Effector CD4-positive, alpha-beta T cell (primary cell): ENCODE results near the gene OTX2. TPM values are rescaled to one million over a fixed set of nuclear protein-coding genes. Genes with fewer than 3 reads are reported as not detected.

Experiments used
- DNase-seq: peaks from one replicate; pipeline ENCODE4 v3.0.0-alpha.2; 2020
- total RNA-seq: gene quantifications from one replicate; lab custom pipeline; 2026; lab: John Stamatoyannopoulos, UW

OTX2 gene
- total RNA-seq: not detected

DNA sequence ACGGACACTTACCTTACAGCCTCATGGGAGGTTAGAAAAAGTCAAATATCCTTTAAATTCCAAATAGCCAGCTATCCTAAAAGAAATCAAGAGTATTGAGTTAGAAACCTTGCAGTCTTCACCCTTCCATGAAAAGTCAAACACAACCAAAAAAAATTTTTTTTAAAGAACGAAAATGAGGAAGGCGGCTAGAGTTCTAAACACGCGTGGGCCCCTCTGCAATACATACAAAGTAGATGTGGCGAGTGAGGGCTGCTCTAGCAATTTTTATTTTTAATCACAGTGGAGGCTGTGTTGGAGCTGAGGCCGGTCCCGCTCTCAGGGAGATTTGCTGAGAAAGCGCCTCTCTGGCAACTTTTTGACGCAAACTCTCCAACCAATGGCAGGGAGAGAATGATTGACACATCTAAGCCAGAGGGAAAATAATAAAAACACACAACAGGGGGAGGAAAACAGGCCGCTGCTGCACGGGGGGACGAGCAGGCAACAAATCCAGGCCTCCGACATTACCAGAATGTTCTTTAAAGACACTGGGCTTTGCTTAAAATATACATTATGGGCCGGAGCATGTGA lies at the start of gene OTX2:
Gene OTX2, minus strand, starts transcription at position 333 of the 573 bp plus-strand sequence. CDS start 5,023 bp downstream, outside the sequence.
- no peak for DNase-seq

DNA sequence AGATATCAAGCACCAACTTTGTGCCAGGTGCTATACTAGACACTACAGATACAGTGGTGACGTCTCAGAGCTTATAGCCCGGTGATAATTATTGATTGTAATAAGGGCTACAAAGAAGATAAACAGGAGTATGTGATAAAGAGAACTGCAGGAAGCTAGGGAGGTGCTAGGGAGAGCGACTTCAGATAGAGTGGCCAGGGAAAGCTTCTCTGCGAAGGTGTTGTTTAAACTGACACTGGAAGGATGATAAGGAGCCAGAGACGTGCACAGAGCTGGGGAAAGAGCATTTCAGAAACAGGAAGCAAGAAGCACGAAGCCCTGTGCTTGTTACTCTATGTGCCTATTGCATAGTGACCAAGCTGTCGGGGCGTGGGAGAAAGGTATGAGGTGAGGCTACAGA lies 48.1 kb upstream of the OTX2 start:
- DNase-seq: no peak

DNA sequence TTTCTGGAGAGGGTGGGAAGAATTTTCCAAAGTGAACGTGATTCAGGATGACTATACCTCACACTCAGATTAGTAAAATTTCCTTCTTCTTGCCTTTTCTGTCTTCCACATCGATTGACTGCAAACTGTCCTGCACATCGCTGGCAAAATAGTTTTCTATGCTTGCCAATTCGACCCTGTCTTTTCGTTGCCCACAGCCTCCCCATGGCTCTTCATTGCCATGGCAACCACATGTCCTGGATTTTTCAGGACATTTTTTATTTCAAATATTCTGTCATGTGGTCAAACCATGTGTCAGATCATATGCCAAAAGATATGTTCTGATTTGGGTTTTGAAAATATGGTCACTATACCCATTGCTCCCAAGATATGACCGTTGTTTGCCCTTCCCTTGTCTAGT lies 46.9 kb upstream of the OTX2 start:
- DNase-seq: no peak

DNA sequence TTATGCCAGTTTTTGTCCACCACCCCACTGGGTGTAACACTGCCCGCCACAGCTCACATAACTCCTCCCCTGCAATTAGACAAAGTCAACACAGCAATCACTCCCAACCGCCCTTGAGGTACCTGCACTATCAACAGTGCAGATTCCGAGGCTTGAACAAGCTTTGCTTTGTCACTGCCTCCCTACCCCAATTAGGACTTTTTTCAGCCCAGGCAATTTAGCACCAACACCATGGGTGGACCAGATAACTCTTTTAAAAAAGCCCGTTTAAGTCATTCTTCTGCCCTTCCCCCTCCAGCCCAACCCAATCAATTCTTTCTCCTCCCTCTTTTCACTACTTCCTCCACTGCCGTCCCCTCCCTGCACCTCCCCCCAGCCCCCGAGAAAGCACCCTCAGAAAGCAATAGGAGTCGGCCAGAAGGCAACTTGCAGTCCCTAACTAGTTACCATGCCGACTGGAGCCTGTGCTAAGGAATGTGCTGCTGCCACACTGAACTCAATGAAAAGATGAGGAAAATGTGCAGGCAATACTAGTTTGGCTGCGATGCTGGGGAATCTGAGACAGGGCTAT lies 45.7 kb upstream of the OTX2 start:
- no peak for DNase-seq

DNA sequence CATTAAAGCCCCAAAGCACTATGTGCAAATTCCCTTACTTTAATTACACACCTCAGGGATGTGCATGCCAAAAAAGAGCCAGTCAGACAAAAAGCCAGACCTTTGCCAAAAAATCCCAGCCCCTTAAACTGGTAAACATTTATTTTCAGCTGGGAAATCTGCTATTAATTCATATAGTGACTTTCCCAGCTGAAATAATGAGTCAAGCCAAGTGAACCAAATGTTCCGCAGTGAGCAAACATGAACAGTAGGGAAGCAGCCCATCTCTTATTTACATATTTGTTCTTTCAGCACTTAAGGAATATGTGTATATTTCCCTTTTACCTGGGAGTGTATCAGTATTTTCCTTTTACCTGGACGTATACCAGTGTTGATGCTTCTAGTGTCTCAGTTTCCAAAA lies 44.0 kb upstream of the OTX2 start:
- no peak for DNase-seq

DNA sequence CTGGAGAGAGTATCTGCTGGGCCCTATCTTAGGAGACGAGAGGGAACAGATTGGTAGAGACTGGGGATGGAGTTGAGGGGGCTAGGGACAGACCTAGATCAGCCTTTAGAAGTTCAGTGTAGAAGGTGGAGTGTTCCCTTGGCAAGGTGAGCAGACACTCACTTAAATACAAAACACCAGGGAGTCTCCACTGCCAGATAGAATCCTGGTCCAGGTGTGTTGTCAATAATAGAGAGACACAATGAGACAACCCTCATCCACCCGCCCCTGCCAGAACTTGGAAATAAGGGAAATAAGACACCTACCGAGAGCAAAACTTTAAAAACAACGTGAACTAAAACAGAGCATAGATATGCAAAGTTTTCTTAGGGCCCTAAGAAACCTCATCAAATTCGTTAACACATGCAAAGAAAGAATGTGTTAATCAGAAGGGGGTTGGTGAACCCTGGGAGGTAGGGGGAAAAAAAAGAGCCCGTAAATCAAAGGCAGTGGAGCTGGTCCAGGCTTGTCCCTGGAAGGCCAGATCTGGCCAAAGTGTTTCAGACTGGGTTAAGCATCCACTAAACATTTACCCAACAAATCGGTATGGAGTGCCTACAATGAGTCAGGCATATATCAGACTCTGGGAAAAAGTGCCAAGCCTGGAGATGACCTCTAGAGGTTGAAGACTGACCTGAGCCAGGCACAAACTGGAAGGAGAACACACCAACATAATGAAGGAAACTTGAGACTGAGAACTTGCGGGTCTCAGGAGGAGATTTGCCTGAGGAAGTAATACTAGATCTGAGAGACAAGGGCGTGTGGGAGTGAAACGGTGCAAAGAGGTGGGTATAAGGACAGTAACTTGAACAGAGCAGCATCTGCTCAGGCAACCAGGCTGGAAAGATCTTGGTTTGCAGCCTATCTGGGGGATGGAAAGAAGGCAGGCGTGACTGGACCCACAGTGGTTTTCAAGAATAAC lies 37.0 kb upstream of the OTX2 start:
- DNase-seq: no peak

DNA sequence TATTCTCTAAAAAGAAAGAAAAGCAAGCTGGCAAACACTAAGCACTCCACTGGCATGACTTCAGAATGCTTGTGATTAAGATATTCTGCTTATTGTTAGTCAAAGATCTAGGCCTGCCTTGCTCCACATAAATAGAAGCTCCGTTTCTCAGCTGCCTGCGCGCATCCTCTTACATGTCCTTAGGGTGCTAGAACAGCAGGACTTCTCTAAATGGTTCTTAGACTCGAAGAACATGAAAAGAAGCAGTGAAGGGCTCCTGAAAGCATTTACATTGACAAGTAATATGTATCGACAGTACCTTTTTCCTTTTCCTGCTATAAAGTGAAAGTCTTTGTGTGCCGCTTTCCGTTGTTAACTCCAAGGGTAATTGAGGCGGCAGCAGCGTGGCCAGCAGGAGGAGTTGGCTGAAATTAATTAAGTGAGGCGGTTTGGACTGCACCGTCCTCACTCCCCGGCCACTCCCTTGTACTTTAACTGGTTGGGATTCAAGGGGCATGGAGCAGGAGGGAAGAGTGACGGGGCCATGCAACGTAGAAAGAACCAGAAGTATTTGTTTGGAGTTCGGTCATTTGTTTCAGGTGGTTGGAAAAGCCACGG lies 34.2 kb upstream of the OTX2 start:
- DNase-seq: no peak

DNA sequence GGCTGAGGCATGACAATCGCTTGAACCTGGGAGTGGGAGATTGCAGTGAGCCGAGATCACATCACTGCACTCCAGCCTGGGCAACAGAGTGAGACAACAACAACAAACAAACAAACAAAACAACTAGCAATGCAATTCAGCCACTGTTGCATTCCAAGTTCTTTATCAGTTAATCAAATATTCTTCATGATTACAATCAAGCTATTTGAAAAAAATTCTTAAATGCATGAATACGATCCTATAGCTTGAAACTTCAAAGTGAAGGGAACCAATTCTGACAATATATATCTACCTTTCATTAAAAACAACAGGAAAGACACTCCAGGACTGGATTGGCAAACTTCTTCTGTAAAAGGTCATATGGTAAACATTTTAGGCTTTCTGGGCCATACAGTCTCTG lies 31.3 kb upstream of the OTX2 start:
- DNase-seq: no peak

DNA sequence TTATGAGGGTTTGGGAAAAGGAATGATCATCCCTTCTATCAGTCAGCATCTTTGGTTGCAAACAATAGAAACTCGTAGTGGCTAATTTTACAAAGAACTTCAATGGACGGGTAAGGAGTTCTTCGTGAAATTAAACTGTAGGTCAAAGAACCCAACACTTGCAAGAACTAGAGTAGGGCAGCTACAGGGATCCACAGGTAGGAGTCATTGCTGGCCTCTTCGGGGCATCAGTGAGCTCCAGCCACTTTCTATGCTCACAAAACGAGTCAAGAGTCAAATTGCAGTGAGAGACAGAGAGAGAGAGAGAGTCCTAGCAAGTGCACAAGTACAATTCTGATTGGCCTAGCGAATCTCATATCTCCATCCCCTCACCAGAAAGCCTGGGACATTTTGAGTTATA lies 29.9 kb upstream of the OTX2 start:
- DNase-seq: no peak

DNA sequence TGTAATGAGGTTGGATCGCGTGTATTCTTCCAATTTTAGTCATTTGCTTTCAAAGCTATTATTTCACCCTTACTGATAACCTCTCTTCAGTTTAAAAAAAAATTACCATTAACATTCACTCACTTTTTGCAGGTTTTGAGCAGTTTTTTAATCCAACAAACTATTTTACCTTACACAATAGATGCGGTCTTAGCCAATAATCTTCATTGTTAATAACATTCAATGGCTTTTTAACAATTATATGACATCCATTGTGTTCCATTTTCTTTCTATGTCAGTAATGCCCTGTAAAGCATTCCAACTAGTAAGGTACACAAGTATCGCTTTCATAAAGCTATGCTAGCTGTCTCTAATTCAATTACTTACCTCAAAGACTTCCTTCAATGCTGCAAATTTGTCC lies 18.9 kb upstream of the OTX2 start:
- no peak for DNase-seq

DNA sequence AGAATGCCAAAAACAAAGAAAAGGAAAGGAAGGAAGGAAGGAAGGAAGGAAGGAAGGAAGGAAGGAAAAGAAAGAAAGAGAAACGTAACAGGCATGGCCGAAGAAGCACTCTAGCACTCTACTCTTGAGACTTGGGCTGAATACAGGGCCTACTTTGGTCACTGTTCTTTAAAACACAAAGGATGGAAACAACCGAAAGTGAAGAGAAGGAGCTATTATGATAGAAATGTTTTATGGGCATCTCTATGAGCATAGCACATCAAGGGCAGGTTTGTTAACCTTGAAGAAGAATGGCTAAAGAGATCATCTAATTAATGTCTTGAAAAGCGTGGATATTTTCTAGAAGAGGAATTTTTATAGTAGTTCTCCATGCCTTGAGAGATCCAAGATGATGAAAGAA lies 15.9 kb upstream of the OTX2 start:
- no peak for DNase-seq

DNA sequence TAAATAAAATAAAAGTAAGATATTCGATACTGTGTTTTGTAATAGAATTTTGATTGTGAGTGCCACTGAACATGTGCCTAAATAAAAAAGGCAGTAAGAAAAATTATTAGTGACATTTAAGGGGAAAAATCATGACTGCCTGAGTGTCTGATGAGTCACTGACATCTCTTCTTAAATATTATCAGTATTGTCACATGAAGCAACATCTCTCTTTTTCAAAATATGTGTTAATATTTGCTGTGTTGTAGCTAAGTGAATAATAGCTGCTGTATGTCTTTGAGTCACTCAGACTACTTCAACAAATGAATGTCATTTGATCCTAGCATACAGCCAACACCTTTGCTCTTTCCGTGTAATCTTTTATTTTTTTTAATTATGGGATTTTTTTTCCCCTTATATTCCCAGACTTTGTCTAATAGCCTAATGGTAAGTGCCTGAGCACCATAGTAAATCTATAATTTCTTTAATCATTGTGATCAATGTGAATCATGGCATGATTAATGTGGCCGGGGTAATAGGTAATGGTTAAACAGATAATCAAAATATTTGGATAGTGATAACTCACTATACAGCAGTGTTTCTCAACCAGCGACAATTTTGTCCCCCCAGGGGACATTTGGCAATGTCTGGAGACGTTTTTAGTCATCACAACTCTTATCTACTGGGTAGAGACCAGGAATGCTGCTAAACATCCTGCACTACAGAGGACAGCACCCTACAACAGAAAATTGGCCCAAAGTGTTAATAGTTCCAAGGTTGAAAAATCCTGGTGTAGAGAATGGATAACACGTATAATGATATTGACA lies 11.7 kb upstream of the OTX2 start:
- no peak for DNase-seq

DNA sequence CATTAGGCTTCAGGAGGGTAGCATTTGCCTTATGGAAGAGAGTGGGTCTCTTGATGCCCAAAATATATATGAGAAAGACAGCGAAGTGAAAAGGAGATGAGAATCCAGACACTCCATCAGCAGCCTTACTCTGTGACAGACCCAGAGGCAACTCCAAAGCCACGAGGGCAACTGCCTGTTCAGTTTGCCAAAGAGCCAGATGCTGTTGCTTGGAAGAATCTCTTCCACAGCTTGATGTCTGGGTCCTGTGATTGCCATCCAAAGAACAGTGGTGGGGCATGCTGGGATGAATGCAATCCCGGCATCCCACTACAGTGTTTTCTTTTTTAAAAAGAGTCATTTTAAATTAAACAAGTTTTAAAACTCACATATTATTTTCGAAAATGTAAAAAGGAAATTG lies 10.9 kb upstream of the OTX2 start:
- no peak for DNase-seq

DNA sequence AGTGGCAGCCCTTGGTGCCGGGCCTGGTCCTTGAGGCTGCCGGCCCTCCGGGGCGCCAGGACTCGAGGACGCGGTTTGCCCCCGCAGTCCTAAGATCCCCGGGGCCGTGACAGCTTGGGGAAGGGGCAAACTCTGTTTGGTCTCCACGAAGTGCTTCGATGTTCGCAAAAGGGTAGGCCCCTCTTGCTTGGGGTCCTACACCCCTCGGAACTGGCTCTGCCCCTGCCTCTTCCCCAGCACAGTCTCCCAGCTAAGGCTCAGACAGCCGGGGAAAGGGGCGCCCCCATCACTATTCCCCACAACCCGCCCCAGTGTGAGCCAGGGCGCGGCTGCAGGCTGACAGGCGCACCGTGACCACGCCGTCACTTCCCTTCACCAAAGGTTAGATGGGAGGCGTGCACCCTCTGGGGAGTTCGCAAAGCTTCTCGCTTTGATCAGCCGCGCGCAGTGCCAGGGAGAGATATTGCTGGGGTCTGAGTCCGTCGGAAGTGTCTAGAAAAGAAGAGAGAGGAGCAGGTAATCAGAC lies 7.2 kb upstream of the OTX2 start:
- no peak for DNase-seq

DNA sequence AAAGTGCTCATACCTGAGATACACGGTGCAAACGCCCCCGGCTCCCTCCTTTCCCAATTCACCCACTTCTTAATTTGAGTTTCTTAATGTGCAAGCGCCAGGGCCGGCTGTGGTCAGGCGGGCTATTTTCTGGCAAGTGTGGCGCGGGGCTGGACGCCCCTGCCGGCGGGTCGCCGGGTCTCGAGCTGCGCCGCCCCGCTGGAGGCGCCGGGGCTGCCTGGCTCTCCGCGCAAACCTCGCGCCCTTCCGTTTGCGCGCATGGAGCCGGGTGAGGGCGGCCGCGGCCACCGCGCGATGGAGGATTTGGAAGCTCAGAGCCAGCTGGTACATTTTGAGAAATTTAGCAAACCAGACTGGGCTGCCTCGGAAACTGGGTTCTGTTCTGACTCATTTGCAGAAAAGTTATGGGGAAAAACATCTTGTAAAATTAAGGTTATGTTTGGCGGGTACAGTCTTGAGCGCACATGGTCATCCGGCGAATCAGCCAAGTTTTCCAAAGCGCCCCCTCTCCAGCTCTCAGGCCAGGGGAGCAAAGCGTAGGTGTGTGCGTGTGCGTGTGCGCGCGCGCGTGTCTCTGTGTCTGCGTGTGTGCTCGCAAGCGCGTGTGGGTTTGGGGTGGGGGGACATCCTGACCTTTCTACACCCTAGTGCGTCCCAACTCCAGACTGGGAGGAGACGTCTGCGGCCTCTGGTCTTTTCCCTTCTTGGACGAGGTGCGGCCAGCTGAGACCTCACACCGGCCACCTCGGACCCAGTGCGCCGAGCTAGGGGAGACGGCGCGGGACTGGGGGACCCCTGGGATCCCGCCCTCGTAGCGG lies 6.5 kb upstream of the OTX2 start:
- DNase-seq: no peak

DNA sequence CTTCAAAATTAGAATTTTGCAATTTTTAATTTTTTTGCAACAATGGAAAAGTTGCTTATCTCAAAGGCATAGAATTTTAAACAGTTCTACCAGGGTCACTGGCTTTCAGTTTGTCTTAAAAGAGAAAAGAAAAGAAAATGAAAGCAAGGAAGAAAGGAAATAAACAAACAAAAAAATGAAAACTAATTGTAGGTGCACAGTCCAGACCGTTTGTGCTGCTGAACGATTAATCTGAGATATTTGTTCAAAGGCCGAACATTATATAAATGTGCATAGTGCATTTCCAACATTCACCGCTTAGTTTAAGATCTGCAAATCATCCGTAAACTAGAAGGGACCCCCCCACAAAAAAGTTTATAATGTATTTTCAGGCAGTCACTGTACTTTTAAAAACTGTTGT lies 5.5 kb upstream of the OTX2 start:
- no peak for DNase-seq

DNA sequence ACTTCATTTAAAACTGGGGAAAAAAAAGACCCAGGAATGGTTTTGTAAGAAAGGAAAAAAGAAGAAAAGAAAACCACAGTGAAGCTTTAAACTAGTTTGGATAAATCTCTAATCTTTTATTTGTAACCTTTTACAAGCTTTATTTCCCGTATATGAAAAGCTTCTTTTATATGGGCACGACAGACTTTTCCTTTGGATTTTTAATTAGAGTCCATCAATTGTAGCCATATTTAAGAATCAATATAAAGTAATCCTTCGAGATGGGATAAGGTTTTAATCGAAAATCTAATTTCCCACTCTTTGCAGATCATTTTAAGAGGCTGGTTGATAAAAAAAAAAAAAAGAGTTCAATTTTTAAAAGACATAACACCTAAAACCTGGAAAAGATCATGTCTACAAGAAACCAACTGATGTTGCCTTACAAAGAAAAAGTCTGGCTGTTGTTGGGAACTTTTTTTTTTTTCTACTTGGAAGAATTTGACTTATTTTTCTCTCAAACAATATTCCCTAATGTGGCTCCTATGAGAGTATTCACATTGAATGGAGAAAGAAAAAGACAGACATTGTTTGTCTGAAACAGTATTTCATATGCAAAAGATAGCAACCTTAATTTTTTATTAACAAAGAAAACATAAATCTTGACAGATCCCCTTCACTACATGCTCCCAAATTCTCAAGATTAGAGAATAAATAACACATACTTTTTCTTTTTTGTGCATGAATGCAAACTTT lies 4.9 kb upstream of the OTX2 start:
- no peak for DNase-seq

DNA sequence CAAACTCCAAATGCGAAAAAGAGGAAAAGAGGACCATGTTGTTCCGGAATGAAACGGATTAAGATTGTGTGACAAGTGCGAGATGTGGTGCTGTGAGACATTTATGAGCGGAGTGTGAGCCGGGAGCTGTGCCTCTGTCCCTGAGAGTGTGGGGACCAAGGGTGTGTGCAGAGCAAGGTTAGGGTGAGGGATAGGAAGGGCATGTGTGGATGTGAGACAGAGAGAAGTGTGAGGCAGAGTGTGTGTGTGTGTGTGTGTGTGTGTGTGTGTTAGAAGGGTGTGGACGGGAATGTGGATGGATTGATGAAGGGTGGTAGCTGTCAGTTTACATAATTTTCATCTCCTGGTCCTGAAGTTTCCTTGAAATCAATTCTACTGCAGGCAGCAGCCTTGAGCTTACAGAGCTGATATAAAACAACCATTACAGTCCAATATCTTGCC lies 4.3 kb upstream of the OTX2 start:
- DNase-seq: no peak

DNA sequence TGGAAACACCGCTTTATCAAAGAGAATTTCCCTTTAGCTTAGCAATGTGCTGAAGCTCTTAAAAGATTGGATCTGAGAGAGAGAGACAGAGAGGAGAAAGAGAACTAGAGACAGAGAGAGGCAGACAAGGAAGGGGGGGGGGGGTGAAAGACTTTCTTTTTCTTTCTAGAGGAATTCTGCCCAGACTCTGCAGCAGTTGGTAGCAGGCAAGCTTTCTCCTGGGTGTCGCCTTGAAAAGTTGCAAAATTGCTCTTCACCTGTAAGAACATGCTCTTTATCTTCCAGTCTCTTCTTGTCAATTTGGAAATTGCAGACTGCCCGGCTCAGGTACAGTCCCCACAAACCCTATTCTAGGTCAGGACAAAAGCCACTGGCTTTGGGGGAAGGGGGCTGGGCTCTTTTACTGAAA lies 2.9 kb upstream of the OTX2 start:
- no peak for DNase-seq

DNA sequence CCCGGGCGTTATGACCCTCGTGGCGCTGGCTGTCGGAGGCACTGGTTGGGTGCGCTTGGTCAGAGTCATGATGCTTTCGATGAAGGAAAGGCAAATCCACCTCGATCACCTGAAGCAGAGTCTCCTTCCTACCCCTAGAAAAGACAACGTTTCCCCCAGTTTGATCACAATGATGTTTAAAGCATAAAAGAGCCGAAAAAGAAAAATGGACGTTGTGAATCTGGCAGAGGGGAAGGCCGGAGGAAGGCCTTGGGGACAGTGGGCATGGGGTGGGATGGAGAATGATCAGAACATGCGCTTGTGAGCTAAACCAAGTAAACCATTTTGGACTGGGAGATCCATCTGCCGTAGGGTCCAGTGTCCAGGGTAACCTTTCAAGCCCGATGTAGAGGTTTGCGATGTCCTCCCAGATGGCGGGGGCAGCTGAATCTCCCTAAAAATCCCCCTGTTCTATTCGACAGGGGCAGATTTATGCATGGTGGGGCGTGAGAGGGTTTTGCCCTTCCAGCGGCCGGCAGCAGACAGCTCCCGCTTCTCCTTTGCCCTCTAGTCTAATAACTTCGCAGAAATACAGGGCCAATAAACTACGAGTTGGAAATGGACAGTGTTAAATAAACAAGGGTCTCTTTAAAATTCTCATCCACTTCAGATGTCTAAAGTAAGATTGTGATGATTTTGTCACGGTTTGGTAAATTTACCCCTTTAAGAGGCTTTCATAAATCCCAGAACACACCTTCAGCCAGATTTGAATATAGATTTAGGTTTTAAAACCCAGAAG lies 2.3 kb upstream of the OTX2 start:
- no peak for DNase-seq
